ENCODE results near the gene PSD2. TPM values are rescaled to one million over a fixed set of nuclear protein-coding genes. Genes with fewer than 3 reads are reported as not detected.

PSD2 gene
- total RNA-seq, 3 donors from 2014 or later (not counting 1 experiment from before 2014, with no cell fraction given), result 1.3 to 2.5 (median 1.3) TPM

GRCh38 chr5:139804800-139805397, 9.3 kb downstream of the PSD2 start:
- WGBS (ENCODE audit: insufficient coverage), result 95% methylated on average over 17 of the region's 17 CpGs

GRCh38 chr5:139805545-139805944, 9.9 kb downstream of the PSD2 start:
- ATAC-seq (no peak), DNase-seq (no peak)
- Mint-ChIP-seq H3K4me3 (no peak overlapping the region), H3K27me3 (ENCODE audit: low read depth in 2 of 2) (peaks cover 14 to 16% of the 10 kb centered on the region in 2 donors), H3K4me1 (no peaks in the 10 kb centered on the region), H3K36me3 (no peaks in the 10 kb centered on the region), H3K27ac (no peak overlapping the region), H3K9me3 (no peaks in the 10 kb centered on the region)
- no peak for TF ChIP-seq CTCF (IDR thresholded peaks at IDR 0.05)
- H3K4me1 ChIP-seq (ENCODE audit: control insufficient read depth, insufficient read depth, low read length), result no peaks in the 10 kb centered on the region
- H3K4me3 ChIP-seq (ENCODE audit: low read length), result no peak overlapping the region
- no peak overlapping the region for H3K27ac ChIP-seq (ENCODE audit: low read length)
- peaks cover 2% of the 10 kb centered on the region for H3K27me3 ChIP-seq (ENCODE audit: control insufficient read depth, insufficient read depth, low read length)
- H3K36me3 ChIP-seq (ENCODE audit: control insufficient read depth, insufficient read depth, low read length), result no peaks in the 10 kb centered on the region
- intact Hi-C loops (cut with micrococcal nuclease), result no loop called here
- H3K9me3 ChIP-seq (ENCODE audit: control insufficient read depth, insufficient read depth, low read length), result no peaks in the 10 kb centered on the region
- WGBS (ENCODE audit: insufficient coverage), result 89% methylated on average over 2 of the region's 2 CpGs

More at GRCh38 chr5:139804800-139805397, 9.3 kb downstream of the PSD2 start:
- peaks cover 2% of the 10 kb centered on the region for H3K27me3 ChIP-seq (ENCODE audit: control insufficient read depth, insufficient read depth, low read length)
- no peak overlapping the region for H3K4me3 Mint-ChIP-seq
- H3K9me3 ChIP-seq (ENCODE audit: control insufficient read depth, insufficient read depth, low read length), result no peaks in the 10 kb centered on the region
- peaks cover 16 to 21% of the 10 kb centered on the region in 2 donors for H3K27me3 Mint-ChIP-seq (ENCODE audit: low read depth in 2 of 2)
- no peak overlapping the region for H3K27ac ChIP-seq (ENCODE audit: low read length)
- intact Hi-C loops (cut with micrococcal nuclease), result no loop called here
- ATAC-seq, result no peak
- H3K4me3 ChIP-seq (ENCODE audit: low read length), result no peak overlapping the region
- H3K9me3 Mint-ChIP-seq, result no peaks in the 10 kb centered on the region
- no peak for TF ChIP-seq CTCF (IDR thresholded peaks at IDR 0.05)
- no peak for DNase-seq
- no peaks in the 10 kb centered on the region for H3K4me1 Mint-ChIP-seq
- H3K36me3 Mint-ChIP-seq, result no peaks in the 10 kb centered on the region
- H3K27ac Mint-ChIP-seq, result no peak overlapping the region
- no peaks in the 10 kb centered on the region for H3K36me3 ChIP-seq (ENCODE audit: control insufficient read depth, insufficient read depth, low read length)
- H3K4me1 ChIP-seq (ENCODE audit: control insufficient read depth, insufficient read depth, low read length), result no peaks in the 10 kb centered on the region

- WGBS (ENCODE audit: insufficient coverage), result 85% methylated on average over 4 of the region's 4 CpGs
- Mint-ChIP-seq H3K36me3 (no peaks in the 10 kb centered on the region), H3K4me1 (no peaks in the 10 kb centered on the region), H3K27ac (no peak overlapping the region), H3K4me3 (no peak overlapping the region), H3K9me3 (no peaks in the 10 kb centered on the region), H3K27me3 (ENCODE audit: low read depth in 2 of 2) (peaks cover 11 to 14% of the 10 kb centered on the region in 2 donors)
- Histone ChIP-seq H3K36me3 (ENCODE audit: control insufficient read depth, insufficient read depth, low read length) (no peaks in the 10 kb centered on the region), H3K27me3 (ENCODE audit: control insufficient read depth, insufficient read depth, low read length) (peaks cover 2% of the 10 kb centered on the region), H3K4me1 (ENCODE audit: control insufficient read depth, insufficient read depth, low read length) (no peaks in the 10 kb centered on the region), H3K4me3 (ENCODE audit: low read length) (no peak overlapping the region), H3K9me3 (ENCODE audit: control insufficient read depth, insufficient read depth, low read length) (no peaks in the 10 kb centered on the region), H3K27ac (ENCODE audit: low read length) (no peak overlapping the region)
- intact Hi-C loops (cut with micrococcal nuclease), result no loop called here
- ATAC-seq (no peak), DNase-seq (no peak)
- TF ChIP-seq CTCF (IDR thresholded peaks at IDR 0.05), result no peak
These were observed 10.5 kb downstream of the PSD2 start for GRCh38 chr5:139806111-139806510.
